GM12878 (cell line): ENCODE data around the gene MRM3. TPM values are rescaled to one million over a fixed set of nuclear protein-coding genes. Genes with fewer than 3 reads are reported as not detected.

Source experiments
- ATAC-seq: fragments of 200-7000 bp; cut with Tn5 transposase; 3 replicates; pipeline ENCODE4 v1.9.1; 2020; ENCODE audit warnings: mild to moderate bottlenecking, moderate library complexity
- BruUV-seq: library from RNA; stranded (reverse); fragments of 400-500 nt; replicated peaks from 2 replicates; lab custom pipeline; 2021; lab: Mats Ljungman, UMichigan
- CTCF ChIA-PET: fragments of 300-600 bp; sonication (Branson Sonifier 250); formaldehyde crosslinking; extraction: SDS; loops from one replicate; lab custom pipeline; 2021; ENCODE audit warnings: inconsistent platforms; lab: Yijun Ruan, JAX
- POLR2A ChIA-PET: fragments of 350-600 bp; formaldehyde crosslinking; extraction: SDS; loops from one replicate; lab custom pipeline; 2021; ENCODE audit warnings: inconsistent platforms; lab: Charles Lee
- RAD21 ChIA-PET: fragments of 300-600 bp; sonication (Branson Sonifier 250); formaldehyde crosslinking; loops from one replicate; lab custom pipeline; 2023; ENCODE audit warnings: antibody characterized with exemption; ENCODE audit not compliant: unreplicated experiment; lab: Charles Lee
- SMC1A ChIA-PET: fragments of 300-600 bp; sonication (Branson Sonifier 250); formaldehyde crosslinking; loops from one replicate; lab custom pipeline; 2023; ENCODE audit not compliant: unreplicated experiment, uncharacterized antibody; lab: Charles Lee
- DNase-seq: peaks from one replicate; pipeline ENCODE4 v3.0.0-alpha.2; 2011; ENCODE audit warnings: low read depth, low spot score
- FAIRE-seq: peaks from 3 replicates; lab custom pipeline; 2011; peaks lifted over from hg19 to GRCh38; lab: Jason Lieb, UNC
- H2AFZ ChIP-seq: 2 replicates; pipeline ENCODE4 v1.6.0; 2011; ENCODE audit warnings: low read depth, low read length, control low read depth; ENCODE audit not compliant: control insufficient read depth
- H3K27ac ChIP-seq: 2 replicates; pipeline ENCODE4 v1.5.1; 2011; ENCODE audit warnings: control low read depth; ENCODE audit not compliant: control insufficient read depth, insufficient read depth
- H3K27me3 ChIP-seq, 2 experiments: replicated peaks in 1 of 2; 2 replicates each; pipeline versions ENCODE4 v1.6.0 to v1.6.1; 2011; ENCODE audit warnings: low read length in 1 of 2; ENCODE audit not compliant: control insufficient read depth in 2 of 2, insufficient read depth in 2 of 2
- H3K36me3 ChIP-seq, 2 experiments: 2 replicates each; pipeline ENCODE4 v1.5.1; 2011; ENCODE audit warnings: low read length in 1 of 2; ENCODE audit not compliant: control insufficient read depth in 2 of 2, insufficient read depth in 2 of 2
- H3K4me1 ChIP-seq: 2 replicates; pipeline ENCODE4 v1.6.1; 2011; ENCODE audit warnings: mild to moderate bottlenecking, low read length, moderate library complexity, mixed read lengths; ENCODE audit not compliant: control insufficient read depth, insufficient read depth
- H3K4me2 ChIP-seq: 2 replicates; pipeline ENCODE4 v1.6.0; 2011; ENCODE audit warnings: control low read depth; ENCODE audit not compliant: control insufficient read depth, insufficient read depth
- H3K4me3 ChIP-seq: fragments of 200-600 bp; sonication (generic); 2 replicates; pipeline ENCODE4 v1.5.1; 2016
- H3K79me2 ChIP-seq: 2 replicates; pipeline ENCODE4 v1.6.0; 2011; ENCODE audit warnings: low read length; ENCODE audit not compliant: control insufficient read depth, insufficient read depth
- H3K9ac ChIP-seq: 2 replicates; pipeline ENCODE4 v1.8.0; 2011; ENCODE audit warnings: low read length, control low read depth, mixed read lengths; ENCODE audit not compliant: control insufficient read depth, insufficient read depth
- H3K9me3 ChIP-seq: replicated peaks from 3 replicates; pipeline ENCODE4 v1.5.1; 2011; ENCODE audit warnings: mild to moderate bottlenecking, low read length; ENCODE audit not compliant: control insufficient read depth, insufficient read depth
- H4K20me1 ChIP-seq: 2 replicates; pipeline ENCODE4 v1.6.0; 2011; ENCODE audit not compliant: control insufficient read depth, insufficient read depth
- GABPA ChIP-seq: IDR thresholded peaks from 2 replicates; pipeline ENCODE4 v1.6.1; 2014; ENCODE audit warnings: antibody characterized with exemption, low read depth, mild to moderate bottlenecking, inconsistent platforms
- NKRF ChIP-seq: fragments of 450-650 bp; conservative IDR thresholded peaks from 2 replicates; pipeline ENCODE4 v1.6.1; 2017; ENCODE audit warnings: mild to moderate bottlenecking, moderate library complexity
- NRF1 ChIP-seq: conservative IDR thresholded peaks from 2 replicates; pipeline ENCODE4 v1.6.1; 2011; ENCODE audit warnings: mild to moderate bottlenecking, low read depth, low read length, improper control_type of control experiment
- POLR2A ChIP-seq: IDR thresholded peaks from 2 replicates; pipeline ENCODE4 v1.6.1; 2011; ENCODE audit warnings: low read depth, mild to moderate bottlenecking, low read length
- POLR2AphosphoS2 ChIP-seq: IDR thresholded peaks from 2 replicates; pipeline ENCODE4 v1.6.1; 2011; ENCODE audit warnings: low read depth, mild to moderate bottlenecking, low read length, improper control_type of control experiment, moderate library complexity
- RAD51 ChIP-seq: fragments of 450-650 bp; IDR thresholded peaks from 2 replicates; pipeline ENCODE4 v1.6.1; 2016; ENCODE audit warnings: moderate library complexity, mild to moderate bottlenecking, inconsistent platforms
- SP1 ChIP-seq: IDR thresholded peaks from one replicate; pipeline ENCODE4 v1.6.1; 2011; ENCODE audit warnings: low read depth, low read length
- USF2 ChIP-seq: IDR thresholded peaks from 2 replicates; pipeline ENCODE4 v1.6.1; 2011; ENCODE audit warnings: low read depth, low read length, improper control_type of control experiment, borderline replicate concordance
- YBX1 ChIP-seq: fragments of 450-650 bp; IDR thresholded peaks from 2 replicates; pipeline ENCODE4 v1.6.1; 2016; ENCODE audit warnings: antibody characterized with exemption
- WGBS: methylation state at CpG from one replicate; pipeline ENCODE4 v1.1.6; 2016; ENCODE audit warnings: low lambda C conversion rate; ENCODE audit not compliant: insufficient replicate concordance, insufficient coverage; ENCODE audit errors: missing lambda C conversion rate; 5-methylcytosine and 5-hydroxymethylcytosine counted together
- in situ Hi-C: fragments of 300-500 bp; cut with MboI; formaldehyde crosslinking; loops from 9 replicates; pipeline ENCODE4 v1.14.3; 2018; ENCODE audit warnings: mixed read lengths
- intact Hi-C: fragments of 100-400 bp; cut with micrococcal nuclease; formaldehyde crosslinking; loops from one replicate; pipeline ENCODE4 v1.14.2; 2022; ENCODE audit not compliant: unreplicated experiment
- polyA plus RNA-seq, 11 experiments: library from polyadenylated mRNA; depleted of rRNA in 4 of 11; unstranded in 6 of 11; stranded (reverse) in 5 of 11; fragments of >200 nt; fragmentation: Nextera tagmentation in 4 of 11; fragmentation: Illumina TruSeq in 1 of 11; extraction: Ambion mirVana in 4 of 11; extraction: Trizol in 1 of 11; gene quantifications; 1 replicate in 1 of 11; 2 replicates in 10 of 11; pipeline versions ENCODE4 v1.2.1 to v1.2.3, GENCODE V29; 2011 to 2016; ENCODE audit warnings: inconsistent platforms in 2 of 11, missing spikeins in 2 of 11, low read depth in 1 of 11
- total RNA-seq, 4 experiments: library from RNA; depleted of rRNA in 3 of 4; stranded (reverse); fragments of >200 nt in 3 of 4; fragmentation: Illumina TruSeq in 1 of 4; extraction: Trizol in 1 of 4; gene quantifications; 2 replicates each; pipeline versions ENCODE4 v1.2.1 to v1.2.3, GENCODE V29; 2013 to 2021
- TF ChIP-seq, protein P1 (sequence below): fragments of 450-650 bp; IDR thresholded peaks from 2 replicates; pipeline ENCODE4 v1.6.1; 2016; ENCODE audit warnings: mild to moderate bottlenecking

The MRM3 gene
- total and polyA plus RNA-seq, 10 of the 15 experiments (the other 5 are each of a cell fraction or from before 2014, with no cell fraction given) = 2.3 to 48.9 (median 26.6) TPM

GRCh38 chr17:746181-746580, 36.0 kb upstream of the MRM3 start:
- BruUV-seq = no TSS peak
- ChIA-PET RAD21 (no interaction called here), SMC1A (no interaction called here), POLR2A (no interaction called here), CTCF (interaction anchor here (0.6 kb wide), 1 partner anchor 345 kb away, joined by 4 read pairs; no protein-coding TSS in a partner anchor)
- H3K4me1 ChIP-seq = peaks cover 4% of the 10 kb centered on the region; the same call in 1 of the 2 replicates
- intact Hi-C loops (no loop called here), in situ Hi-C loops (no loop called here)
- ATAC-seq = no peak
- DNase-seq = no peak
- H3K4me3 ChIP-seq = no peak overlapping the region
- H2AFZ ChIP-seq = no peak overlapping the region
- H4K20me1 ChIP-seq = no peaks in the 10 kb centered on the region
- H3K36me3 ChIP-seq = peaks cover 32 to 38% of the 10 kb centered on the region in 2 experiments
- WGBS = 60% methylated on average over 9 of the region's 9 CpGs
- no peak overlapping the region for H3K9ac ChIP-seq
- no peaks in the 10 kb centered on the region for H3K27me3 ChIP-seq
- no peak for TF ChIP-seq POLR2AphosphoS2
- H3K4me2 ChIP-seq = no peak overlapping the region
- peaks cover 3% of the 10 kb centered on the region; the same call in 1 of the 3 replicates for H3K9me3 ChIP-seq
- H3K79me2 ChIP-seq = peaks cover 36% of the 10 kb centered on the region
- H3K27ac ChIP-seq = no peak overlapping the region
- FAIRE-seq = no peak

GRCh38 chr17:746783-747629, 35.1 kb upstream of the MRM3 start:
- H3K4me1 ChIP-seq = peaks cover 4% of the 10 kb centered on the region; the same call in 1 of the 2 replicates
- WGBS = 94% methylated on average over 37 of the region's 38 CpGs
- H3K36me3 ChIP-seq = peaks cover 32 to 33% of the 10 kb centered on the region in 2 experiments
- no peaks in the 10 kb centered on the region for H4K20me1 ChIP-seq
- DNase-seq (no peak), ATAC-seq (no peak), FAIRE-seq (no peak)
- POLR2A ChIA-PET = no interaction called here
- H3K4me2 ChIP-seq = no peak overlapping the region
- BruUV-seq = no TSS peak
- SMC1A ChIA-PET = no interaction called here
- no peaks in the 10 kb centered on the region for H3K27me3 ChIP-seq
- no peak overlapping the region for H2AFZ ChIP-seq
- CTCF ChIA-PET = interaction anchor here (0.7 kb wide), 1 partner anchor 9 kb away, joined by 5 read pairs; no protein-coding TSS in a partner anchor
- H3K79me2 ChIP-seq = peaks cover 44% of the 10 kb centered on the region
- H3K9ac ChIP-seq = no peak overlapping the region
- in situ Hi-C loops = no loop called here
- H3K9me3 ChIP-seq = peaks cover 3% of the 10 kb centered on the region; the same call in 1 of the 3 replicates
- TF ChIP-seq USF2 = no peak
- TF ChIP-seq GABPA = no peak
- no peak for TF ChIP-seq SP1
- TF ChIP-seq POLR2A = peak; percentile 57
- no peak for TF ChIP-seq YBX1
- TF ChIP-seq NKRF = no peak
- no peak for TF ChIP-seq RAD51
- TF ChIP-seq NRF1 = no peak
- TF ChIP-seq, protein P1, sequence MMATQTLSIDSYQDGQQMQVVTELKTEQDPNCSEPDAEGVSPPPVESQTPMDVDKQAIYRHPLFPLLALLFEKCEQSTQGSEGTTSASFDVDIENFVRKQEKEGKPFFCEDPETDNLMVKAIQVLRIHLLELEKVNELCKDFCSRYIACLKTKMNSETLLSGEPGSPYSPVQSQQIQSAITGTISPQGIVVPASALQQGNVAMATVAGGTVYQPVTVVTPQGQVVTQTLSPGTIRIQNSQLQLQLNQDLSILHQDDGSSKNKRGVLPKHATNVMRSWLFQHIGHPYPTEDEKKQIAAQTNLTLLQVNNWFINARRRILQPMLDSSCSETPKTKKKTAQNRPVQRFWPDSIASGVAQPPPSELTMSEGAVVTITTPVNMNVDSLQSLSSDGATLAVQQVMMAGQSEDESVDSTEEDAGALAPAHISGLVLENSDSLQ = no peak
- intact Hi-C loops = no loop called here
- no peak overlapping the region for H3K4me3 ChIP-seq
- no peak overlapping the region for H3K27ac ChIP-seq
- RAD21 ChIA-PET = no interaction called here
